Neuronal stem cell (in vitro differentiated cells): ENCODE measurements around the gene ANXA3.

ENCODE experiments used
- DNase-seq: peaks from one replicate; pipeline ENCODE4 v3.0.0-alpha.2; 2013; ENCODE audit warnings: low spot score
- H2AFZ ChIP-seq: one replicate; pipeline ENCODE4 v1.6.1; 2013; ENCODE audit warnings: mild to moderate bottlenecking, low read length, inconsistent platforms
- H2AK5ac ChIP-seq: 2 replicates; pipeline ENCODE4 v1.6.1; 2013; ENCODE audit warnings: low read depth, mild to moderate bottlenecking, inconsistent platforms, low read length, moderate library complexity, mixed read lengths
- H2BK120ac ChIP-seq: 2 replicates; pipeline ENCODE4 v1.6.1; 2013; ENCODE audit warnings: low read depth, mild to moderate bottlenecking, inconsistent platforms, low read length, moderate library complexity, mixed read lengths
- H2BK12ac ChIP-seq: one replicate; pipeline ENCODE4 v1.6.1; 2013; ENCODE audit warnings: low read length, inconsistent platforms
- H2BK15ac ChIP-seq: 2 replicates; pipeline ENCODE4 v1.6.1; 2013; ENCODE audit warnings: mild to moderate bottlenecking, low read length, inconsistent platforms, mixed read lengths
- H2BK5ac ChIP-seq: one replicate; pipeline ENCODE4 v1.6.1; 2013; ENCODE audit warnings: inconsistent platforms, mild to moderate bottlenecking, low read length, moderate library complexity
- H3K14ac ChIP-seq: one replicate; pipeline ENCODE4 v1.6.1; 2013; ENCODE audit warnings: low read length, inconsistent platforms
- H3K18ac ChIP-seq: 2 replicates; pipeline ENCODE4 v1.6.1; 2013; ENCODE audit warnings: low read length, inconsistent platforms
- H3K23ac ChIP-seq: 2 replicates; pipeline ENCODE4 v1.6.1; 2013; ENCODE audit warnings: low read depth, mild to moderate bottlenecking, mixed read lengths, low read length, inconsistent platforms; ENCODE audit not compliant: poor library complexity
- H3K27ac ChIP-seq: replicated peaks from 3 replicates; pipeline ENCODE4 v1.5.1; 2013; ENCODE audit warnings: low read length, inconsistent platforms
- H3K27me3 ChIP-seq, 3 experiments: 2 replicates each; pipeline ENCODE4 v1.6.1; 2013; ENCODE audit warnings: low read length in 3 of 3, mild to moderate bottlenecking in 2 of 3, inconsistent platforms in 1 of 3, low read depth in 1 of 3, mixed read lengths in 1 of 3, moderate library complexity in 1 of 3; ENCODE audit not compliant: control insufficient read depth in 3 of 3, insufficient read depth in 3 of 3
- H3K36me3 ChIP-seq, 2 donors: replicated peaks in 1 of 2; 2 replicates each; pipeline ENCODE4 v1.6.1; 2013; ENCODE audit warnings: low read length in 2 of 2; ENCODE audit not compliant: control insufficient read depth in 2 of 2, insufficient read depth in 2 of 2
- H3K4ac ChIP-seq: 2 replicates; pipeline ENCODE4 v1.6.1; 2013; ENCODE audit warnings: inconsistent platforms, mild to moderate bottlenecking, low read length, moderate library complexity
- H3K4me1 ChIP-seq, 2 donors: 1 replicate in 1 of 2; 2 replicates in 1 of 2; pipeline ENCODE4 v1.6.1; 2013; ENCODE audit warnings: low read length in 2 of 2, low read depth in 1 of 2; ENCODE audit not compliant: control insufficient read depth in 2 of 2, insufficient read depth in 1 of 2
- H3K4me2 ChIP-seq: one replicate; pipeline ENCODE4 v1.6.1; 2013; ENCODE audit warnings: mild to moderate bottlenecking, low read length, inconsistent platforms; ENCODE audit not compliant: insufficient read depth, poor library complexity, severe bottlenecking
- H3K4me3 ChIP-seq, 2 donors: 2 replicates each; pipeline ENCODE4 v1.5.1; 2013; ENCODE audit warnings: low read length in 2 of 2, mild to moderate bottlenecking in 2 of 2, inconsistent platforms in 1 of 2, moderate library complexity in 1 of 2
- H3K79me1 ChIP-seq: one replicate; pipeline ENCODE4 v1.6.1; 2013; ENCODE audit warnings: low read depth, mild to moderate bottlenecking, inconsistent platforms, low read length, moderate library complexity
- H3K9ac ChIP-seq: one replicate; pipeline ENCODE4 v1.6.1; 2013; ENCODE audit warnings: mild to moderate bottlenecking, low read depth, low read length, inconsistent platforms; ENCODE audit not compliant: poor library complexity
- H3K9me3 ChIP-seq, 2 donors: replicated peaks in 1 of 2; 2 replicates each; pipeline versions ENCODE3 to v1.6.1; 2013; ENCODE audit warnings: low read length in 2 of 2, mild to moderate bottlenecking in 2 of 2, inconsistent platforms in 1 of 2, low read depth in 1 of 2, mixed read lengths in 1 of 2, moderate library complexity in 1 of 2; ENCODE audit not compliant: control insufficient read depth in 2 of 2, insufficient read depth in 1 of 2
- H4K8ac ChIP-seq: one replicate; pipeline ENCODE4 v1.6.1; 2013; ENCODE audit warnings: low read depth, mild to moderate bottlenecking, inconsistent platforms, low read length, moderate library complexity
- H4K91ac ChIP-seq: one replicate; pipeline ENCODE4 v1.6.1; 2013; ENCODE audit warnings: low read length, low read depth, mild to moderate bottlenecking, inconsistent platforms; ENCODE audit not compliant: poor library complexity
- WGBS, 2 donors: extraction: QIAGEN DNeasy Blood & Tissue Kit; methylation state at CpG; one replicate each; pipeline ENCODE4 v1.1.7; 2013; ENCODE audit warnings: missing lambda C conversion rate in 2 of 2, mixed read lengths in 1 of 2; ENCODE audit not compliant: insufficient read length in 2 of 2, insufficient replicate concordance in 1 of 2; ENCODE audit errors: extremely low coverage in 2 of 2; 5-methylcytosine and 5-hydroxymethylcytosine counted together

ANXA3 gene

DNA sequence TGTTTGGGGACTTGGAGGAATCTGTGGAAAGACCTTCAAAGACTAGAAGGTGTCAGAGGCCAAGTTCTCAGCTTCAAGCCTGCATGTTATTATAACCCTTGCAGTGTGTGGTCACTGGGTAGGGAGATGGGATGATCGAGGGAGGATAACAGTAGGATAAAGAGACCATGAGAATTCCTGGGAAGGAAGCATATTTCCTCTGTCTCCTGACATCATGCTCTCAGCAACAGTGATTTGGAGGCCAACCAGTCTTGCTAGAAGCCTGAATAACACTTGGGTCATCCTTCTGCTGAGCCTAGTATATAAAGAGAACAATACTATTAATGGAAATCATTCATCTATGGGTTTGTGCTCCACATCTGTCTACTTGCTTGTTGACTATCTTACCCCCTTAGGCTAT, 40.9 kb upstream of the ANXA3 start:
- Histone ChIP-seq H3K4me2 (no peak overlapping the region), H3K4ac (no peak overlapping the region), H3K4me3 (no peak overlapping the region), H2AFZ (no peak overlapping the region), H3K14ac (no peak overlapping the region), H3K23ac (no peak overlapping the region), H3K79me1 (no peaks in the 10 kb centered on the region), H2BK120ac (no peak overlapping the region), H3K4me1 (peaks cover 4 to 5% of the 10 kb centered on the region in 2 donors), H3K9me3 (no peaks in the 10 kb centered on the region), H3K9ac (no peak overlapping the region), H4K91ac (no peak overlapping the region), H2BK5ac (no peak overlapping the region), H3K27me3 (no peaks in the 10 kb centered on the region), H2BK15ac (no peak overlapping the region), H2AK5ac (no peak overlapping the region), H3K27ac (no peak overlapping the region), H2BK12ac (no peak overlapping the region), H3K36me3 (peaks cover 0 to 11% of the 10 kb centered on the region in 2 donors), H4K8ac (no peak overlapping the region), H3K18ac (no peak overlapping the region)
- WGBS, 2 donors: no CpG with 5 or more reads among the region's 1 CpG
- no peak for DNase-seq

DNA sequence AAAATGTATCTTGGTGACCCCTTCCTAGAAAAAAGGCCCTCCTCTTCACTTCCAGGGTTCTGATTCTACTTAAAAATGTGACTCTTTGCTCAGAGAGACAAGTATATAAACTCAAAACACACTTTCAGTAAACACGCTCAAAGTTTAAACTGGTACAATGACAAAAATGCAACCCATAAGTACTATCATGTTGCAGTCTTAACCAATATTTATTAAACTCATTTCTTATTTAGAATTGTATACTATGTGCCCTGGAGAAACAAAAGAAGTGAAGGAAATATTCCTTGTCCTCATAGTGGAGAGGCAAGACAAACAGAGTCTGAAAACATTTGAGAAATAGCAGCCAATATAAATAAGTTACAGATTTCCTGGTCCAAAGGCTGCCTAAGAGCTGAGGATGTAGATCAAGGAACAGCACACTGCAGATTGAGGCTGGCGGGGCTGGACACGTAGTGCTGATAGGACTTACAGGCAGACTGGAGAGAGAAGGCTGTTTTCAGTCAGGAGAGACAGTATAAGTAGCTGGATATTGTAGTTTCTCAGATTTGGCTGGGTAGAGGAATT, 39.1 kb upstream of the ANXA3 start:
- Histone ChIP-seq H3K14ac (no peak overlapping the region), H2BK12ac (no peak overlapping the region), H2BK5ac (no peak overlapping the region), H2BK120ac (no peak overlapping the region), H3K23ac (no peak overlapping the region), H3K36me3 (peaks cover 0 to 11% of the 10 kb centered on the region in 2 donors), H3K9ac (no peak overlapping the region), H3K9me3 (no peaks in the 10 kb centered on the region), H4K91ac (no peak overlapping the region), H4K8ac (no peak overlapping the region), H2AFZ (no peak overlapping the region), H2AK5ac (no peak overlapping the region), H3K27me3 (no peaks in the 10 kb centered on the region), H3K18ac (no peak overlapping the region), H2BK15ac (no peak overlapping the region), H3K4me2 (no peak overlapping the region), H3K79me1 (no peaks in the 10 kb centered on the region), H3K27ac (no peak overlapping the region), H3K4me3 (no peak overlapping the region), H3K4ac (no peak overlapping the region), H3K4me1 (peaks cover 4 to 5% of the 10 kb centered on the region in 2 donors)
- WGBS, 2 donors: no CpG with 5 or more reads among the region's 3 CpGs
- no peak for DNase-seq

DNA sequence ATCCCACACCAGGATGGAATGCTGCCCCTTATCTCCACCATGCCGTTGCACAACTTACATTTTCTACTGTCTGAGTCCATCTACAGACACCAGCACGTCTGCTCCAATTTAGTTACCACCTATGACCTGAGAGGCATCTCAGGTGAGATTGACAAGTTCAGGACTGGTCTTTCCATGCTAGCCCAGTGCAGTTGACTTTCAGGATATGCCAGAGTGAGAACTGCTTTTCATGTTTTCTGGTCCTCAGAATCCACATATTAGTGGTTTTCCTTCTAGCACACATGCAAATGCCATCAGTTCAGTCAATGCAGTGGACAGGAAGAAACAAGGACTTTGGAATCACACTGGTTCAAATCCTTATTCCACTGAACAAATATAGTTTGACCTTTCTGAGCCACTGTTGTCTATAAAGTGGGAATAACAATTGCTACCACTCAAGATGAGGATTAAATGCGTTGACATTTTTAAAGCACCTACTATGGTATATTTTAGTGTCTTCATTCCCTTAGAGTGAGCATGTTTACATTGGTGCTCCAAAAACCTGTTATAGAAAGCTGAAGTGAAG, 38.1 kb upstream of the ANXA3 start:
- Histone ChIP-seq H3K4ac (no peak overlapping the region), H2AFZ (no peak overlapping the region), H3K27ac (no peak overlapping the region), H3K79me1 (no peaks in the 10 kb centered on the region), H2BK5ac (no peak overlapping the region), H2BK12ac (no peak overlapping the region), H4K91ac (no peak overlapping the region), H3K4me1 (peaks cover 4% of the 10 kb centered on the region in 2 donors), H3K4me2 (no peak overlapping the region), H3K14ac (no peak overlapping the region), H3K9me3 (no peaks in the 10 kb centered on the region), H3K9ac (no peak overlapping the region), H4K8ac (no peak overlapping the region), H2AK5ac (no peak overlapping the region), H3K18ac (no peak overlapping the region), H3K27me3 (no peaks in the 10 kb centered on the region), H2BK120ac (no peak overlapping the region), H3K36me3 (peaks cover 0 to 9% of the 10 kb centered on the region in 2 donors), H3K4me3 (no peak overlapping the region), H3K23ac (no peak overlapping the region), H2BK15ac (no peak overlapping the region)
- no peak for DNase-seq
- no CpG with 5 or more reads among the region's 3 CpGs for WGBS, 2 donors

DNA sequence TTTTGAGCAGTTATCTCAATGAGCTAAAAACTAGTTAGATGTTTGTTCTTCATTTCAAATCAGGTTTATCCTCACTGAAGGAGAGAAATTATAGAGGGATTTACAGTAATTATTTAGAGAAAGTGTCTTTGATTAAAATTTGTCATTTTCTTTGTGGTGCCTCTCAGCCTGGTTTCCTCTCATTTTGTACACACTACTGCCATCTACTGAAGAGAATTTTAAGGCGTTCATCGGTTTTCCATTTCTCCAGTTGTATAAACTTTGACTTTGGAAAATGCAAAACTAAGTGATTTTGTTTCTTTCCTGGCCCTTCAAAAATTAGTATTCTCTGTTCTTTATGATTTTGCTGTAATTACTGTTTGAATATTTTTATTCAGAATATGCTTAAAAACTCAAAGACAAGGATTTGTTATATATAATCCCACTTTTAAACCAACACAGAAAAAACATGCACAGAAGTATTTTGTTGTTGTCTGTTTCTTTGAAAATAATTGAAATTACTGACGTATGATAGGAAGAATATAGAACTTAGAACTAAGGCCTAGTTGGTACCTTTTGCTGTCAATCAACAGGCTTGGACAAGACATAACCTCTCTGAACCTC, 34.4 kb upstream of the ANXA3 start:
- Histone ChIP-seq H2BK15ac (no peak overlapping the region), H2BK120ac (no peak overlapping the region), H3K27me3 (no peaks in the 10 kb centered on the region), H3K4ac (no peak overlapping the region), H3K36me3 (peaks cover 0 to 4% of the 10 kb centered on the region in 2 donors), H4K8ac (no peak overlapping the region), H2AK5ac (no peak overlapping the region), H2BK5ac (no peak overlapping the region), H3K27ac (no peak overlapping the region), H2BK12ac (no peak overlapping the region), H3K14ac (no peak overlapping the region), H2AFZ (no peak overlapping the region), H4K91ac (no peak overlapping the region), H3K4me3 (no peak overlapping the region), H3K9me3 (no peaks in the 10 kb centered on the region), H3K23ac (no peak overlapping the region), H3K79me1 (no peaks in the 10 kb centered on the region), H3K4me1 (no peaks in the 10 kb centered on the region), H3K4me2 (no peak overlapping the region), H3K9ac (no peak overlapping the region), H3K18ac (no peak overlapping the region)
- DNase-seq: peak; percentile 5
- no CpG with 5 or more reads among the region's 3 CpGs for WGBS, 2 donors
